H1 (cell line): ENCODE data around the gene AOPEP. TPM values are rescaled to one million over a fixed set of nuclear protein-coding genes. Genes with fewer than 3 reads are reported as not detected.

ENCODE experiments used
- ATF3 ChIP-seq: IDR thresholded peaks from 2 replicates; pipeline ENCODE4 v1.6.1; 2011; ENCODE audit warnings: low read depth, mild to moderate bottlenecking, low read length; ENCODE audit not compliant: insufficient read depth
- BCL11A ChIP-seq, 2 experiments: IDR thresholded peaks; one replicate each; pipeline ENCODE4 v1.6.1; 2011; ENCODE audit warnings: low read depth in 2 of 2, low read length in 2 of 2, mild to moderate bottlenecking in 2 of 2
- CHD7 ChIP-seq: fragments of 300-600 bp; sonication (generic); IDR thresholded peaks from 2 replicates; pipeline ENCODE4 v1.7.1; 2012; ENCODE audit warnings: low read length, moderate library complexity, mild to moderate bottlenecking, inconsistent platforms; ENCODE audit not compliant: insufficient replicate concordance
- KDM1A ChIP-seq: fragments of 200-600, 300-600 bp; sonication (generic); IDR thresholded peaks from 2 replicates; pipeline ENCODE4 v1.7.1; 2016; ENCODE audit warnings: mild to moderate bottlenecking, low read length, borderline replicate concordance
- MAFK ChIP-seq: IDR thresholded peaks from 2 replicates; pipeline ENCODE4 v1.6.1; 2012; ENCODE audit warnings: low read depth, mild to moderate bottlenecking, improper control_type of control experiment, low read length
- MAX ChIP-seq: IDR thresholded peaks from 2 replicates; pipeline ENCODE4 v1.6.1; 2012; ENCODE audit warnings: inconsistent platforms
- NANOG ChIP-seq: IDR thresholded peaks from 2 replicates; pipeline ENCODE4 v1.6.1; 2011; ENCODE audit warnings: low read length, low read depth, mild to moderate bottlenecking, inconsistent platforms; ENCODE audit not compliant: insufficient read depth, poor library complexity, severe bottlenecking
- POLR2A ChIP-seq, 2 experiments: IDR thresholded peaks; 1 replicate in 1 of 2; 2 replicates in 1 of 2; pipeline ENCODE4 v1.6.1; 2011; ENCODE audit warnings: low read depth in 2 of 2, low read length in 2 of 2, mild to moderate bottlenecking in 2 of 2; ENCODE audit errors: control extremely low read depth in 1 of 2
- POLR2AphosphoS5 ChIP-seq: IDR thresholded peaks from 2 replicates; pipeline ENCODE4 v1.6.1; 2011; ENCODE audit warnings: low read depth, low read length
- SIN3A ChIP-seq, 2 experiments: IDR thresholded peaks in 1 of 2; conservative IDR thresholded peaks in 1 of 2; 2 replicates each; pipeline ENCODE4 v1.6.1; 2011 to 2012; ENCODE audit warnings: low read length in 2 of 2, improper control_type of control experiment in 1 of 2, low read depth in 1 of 2, mild to moderate bottlenecking in 1 of 2
- SIX5 ChIP-seq: IDR thresholded peaks from 2 replicates; pipeline ENCODE4 v1.6.1; 2011; ENCODE audit warnings: mild to moderate bottlenecking, low read depth, low read length
- SRF ChIP-seq: IDR thresholded peaks from 2 replicates; pipeline ENCODE4 v1.6.1; 2011; ENCODE audit warnings: mild to moderate bottlenecking, low read depth, low read length, moderate library complexity
- polyA plus RNA-seq, 7 experiments: library from polyadenylated mRNA; depleted of rRNA in 3 of 7; stranded (reverse) in 5 of 7; unstranded in 2 of 7; fragments of >200 nt in 5 of 7; fragments of 200-250 nt in 2 of 7; gene quantifications; 1 replicate in 5 of 7; 2 replicates in 1 of 7; 4 replicates in 1 of 7; pipeline versions ENCODE4 v1.2.1 to v1.2.3, GENCODE V29; 2011 to 2013; ENCODE audit warnings: missing spikeins in 2 of 7, mixed read lengths in 2 of 7
- total RNA-seq: library from RNA; stranded (reverse); fragmentation: NEBNext Ultra II Directional; extraction: Animal tissue kit (Norgen Biotek cat#: 25700); gene quantifications from 2 replicates; pipeline ENCODE4 v1.2.1, GENCODE V29; 2021

The AOPEP gene
- total and polyA plus RNA-seq, 2 of the 8 experiments (the other 6 are each of a cell fraction or from before 2014, with no cell fraction given), result 6.1 to 14.3 TPM

GRCh38 chr9:94987731-94988130 lies 261.2 kb downstream of the AOPEP start (continued):
- TF ChIP-seq CHD7 (no peak), NANOG (no peak), SIX5 (no peak), BCL11A (IDR thresholded peaks at IDR 0.05; ENCODE audit: low read depth in 2 of 2, low read length in 2 of 2) (no peak), SRF (no peak), MAFK (no peak), ATF3 (no peak), MAX (no peak), POLR2AphosphoS5 (no peak), KDM1A (no peak), POLR2A (IDR thresholded peaks at IDR 0.05; ENCODE audit: control extremely low read depth in 1 of 2, low read depth in 2 of 2, low read length in 2 of 2) (no peak), SIN3A (conservative IDR thresholded peaks at IDR 0.05 in 1 of 2, IDR thresholded peaks at IDR 0.05 in 1 of 2; ENCODE audit: low read depth in 1 of 2, low read length in 2 of 2) (no peak)
